ENCODE results near the gene KLHL41.
"Not testable (repeated sequence)": the region's sequence is repeated elsewhere in the genome, so short reads cannot be mapped to it uniquely, and the experiment has no call there.

Gene KLHL41

DNA sequence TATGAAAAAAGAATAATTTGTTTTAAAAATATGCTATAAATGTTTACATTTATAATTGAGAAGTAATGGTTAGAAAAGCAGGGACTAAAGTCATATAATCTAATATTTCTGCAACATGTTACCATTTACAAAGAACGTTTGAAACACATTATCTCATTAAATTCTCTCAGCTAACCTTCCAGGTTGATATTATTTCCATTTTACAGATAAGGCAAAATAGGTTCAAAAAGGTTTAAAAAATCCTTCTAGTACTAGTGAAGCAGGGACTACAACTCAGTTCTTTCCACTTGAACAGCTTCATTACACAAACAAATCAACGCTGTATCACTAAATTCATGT, 63.3 kb downstream of the KLHL41 start:
- DNase-seq (ENCODE audit: low spot score), result no peak

- DNase-seq (ENCODE audit: low spot score), result peak; percentile 91
Measured at GRCh38 chr2:169573160-169573973, 63.9 kb downstream of the KLHL41 start, which contains the start of gene FASTKD1. TSS of gene FASTKD1 (minus strand) at chr2:169573865. CDS start at chr2:169572029, 1,836 bp downstream.

DNA sequence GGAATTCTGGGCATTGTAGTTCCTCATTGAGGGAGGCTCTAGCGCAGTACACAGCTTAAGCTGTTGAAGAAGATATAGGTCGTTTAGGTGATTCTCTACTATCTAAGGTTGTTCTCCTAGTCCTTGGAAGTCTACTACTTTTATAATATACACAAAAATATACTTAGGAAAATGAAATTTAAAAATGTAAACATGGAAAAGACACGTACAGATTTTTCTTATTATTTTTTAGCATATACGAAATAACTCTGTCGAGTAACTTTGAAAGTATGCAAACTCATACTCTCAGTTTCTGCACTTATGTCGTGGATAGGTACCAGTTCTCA, 64.4 kb downstream of the KLHL41 start:
- no peak for DNase-seq (ENCODE audit: low spot score)

DNA sequence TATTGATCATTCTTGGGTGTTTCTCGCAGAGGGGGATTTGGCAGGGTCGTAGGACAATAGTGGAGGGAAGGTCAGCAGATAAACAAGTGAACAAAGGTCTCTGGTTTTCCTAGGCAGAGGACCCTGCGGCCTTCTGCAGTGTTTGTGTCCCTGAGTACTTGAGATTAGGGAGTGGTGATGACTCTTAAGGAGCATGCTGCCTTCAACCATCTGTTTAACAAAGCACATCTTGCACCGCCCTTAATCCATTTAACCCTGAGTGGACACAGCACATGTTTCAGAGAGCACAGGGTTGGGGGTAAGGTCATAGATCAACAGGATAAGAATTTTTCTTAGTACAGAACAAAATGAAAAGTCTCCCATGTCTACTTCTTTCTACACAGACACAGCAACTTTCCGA, 65.0 kb downstream of the KLHL41 start:
- not testable (repeated sequence) for DNase-seq (ENCODE audit: low spot score)

- not testable (repeated sequence) for DNase-seq (ENCODE audit: low spot score)
Measured at GRCh38 chr2:169575264-169575663, 65.8 kb downstream of the KLHL41 start.

Measured in AG08396 (cell line).